ENCODE data around the gene SPIN1. TPM values are rescaled to one million over a fixed set of nuclear protein-coding genes. Genes with fewer than 3 reads are reported as not detected.

Gene SPIN1
- total RNA-seq, 1 experiment from 2014 or later: 46.2 TPM

GRCh38 chr9:88396836-88397577 lies 8.8 kb downstream of the SPIN1 start:
- Histone ChIP-seq H3K36me3 (ENCODE audit: low read depth, low read length) (no peaks in the 10 kb centered on the region), H3K9ac (ENCODE audit: low read length) (no peak overlapping the region), H4K20me1 (ENCODE audit: low read length) (peaks cover 5% of the 10 kb centered on the region; the same call in 1 of the 2 replicates), H3K9me2 (replicated peaks; ENCODE audit: low read length) (no peaks in the 10 kb centered on the region), H3K4me2 (ENCODE audit: low read length) (no peak overlapping the region), H2AFZ (ENCODE audit: low read length) (no peak overlapping the region), H3K9me3 (ENCODE audit: low read length) (no peaks in the 10 kb centered on the region), H3K27ac (ENCODE audit: low read length) (no peak overlapping the region), H3K79me2 (ENCODE audit: low read length) (peaks cover 100% of the 10 kb centered on the region), H3K27me3 (ENCODE audit: low read length) (no peaks in the 10 kb centered on the region), H3K4me1 (ENCODE audit: insufficient read depth, low read length) (peaks cover 18% of the 10 kb centered on the region), H3F3A (ENCODE audit: low read length, unreplicated experiment) (no peaks in the 10 kb centered on the region), H3K4me3 (ENCODE audit: low read length) (no peak overlapping the region)
- intact Hi-C loops (cut with micrococcal nuclease): no loop called here
- ATAC-seq (peak; percentile 18; the same call in 1 of the 2 replicates), DNase-seq (no peak)
- no TSS peak for BruUV-seq (replicated peaks)
- TF ChIP-seq EZH2phosphoT487 (IDR thresholded peaks at IDR 0.05; ENCODE audit: borderline replicate concordance, low read length) (no peak), EZH2 (IDR thresholded peaks at IDR 0.05; ENCODE audit: low read length, unreplicated experiment) (no peak)
- TF ChIP-seq, protein P1, sequence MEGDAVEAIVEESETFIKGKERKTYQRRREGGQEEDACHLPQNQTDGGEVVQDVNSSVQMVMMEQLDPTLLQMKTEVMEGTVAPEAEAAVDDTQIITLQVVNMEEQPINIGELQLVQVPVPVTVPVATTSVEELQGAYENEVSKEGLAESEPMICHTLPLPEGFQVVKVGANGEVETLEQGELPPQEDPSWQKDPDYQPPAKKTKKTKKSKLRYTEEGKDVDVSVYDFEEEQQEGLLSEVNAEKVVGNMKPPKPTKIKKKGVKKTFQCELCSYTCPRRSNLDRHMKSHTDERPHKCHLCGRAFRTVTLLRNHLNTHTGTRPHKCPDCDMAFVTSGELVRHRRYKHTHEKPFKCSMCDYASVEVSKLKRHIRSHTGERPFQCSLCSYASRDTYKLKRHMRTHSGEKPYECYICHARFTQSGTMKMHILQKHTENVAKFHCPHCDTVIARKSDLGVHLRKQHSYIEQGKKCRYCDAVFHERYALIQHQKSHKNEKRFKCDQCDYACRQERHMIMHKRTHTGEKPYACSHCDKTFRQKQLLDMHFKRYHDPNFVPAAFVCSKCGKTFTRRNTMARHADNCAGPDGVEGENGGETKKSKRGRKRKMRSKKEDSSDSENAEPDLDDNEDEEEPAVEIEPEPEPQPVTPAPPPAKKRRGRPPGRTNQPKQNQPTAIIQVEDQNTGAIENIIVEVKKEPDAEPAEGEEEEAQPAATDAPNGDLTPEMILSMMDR (conservative IDR thresholded peaks at IDR 0.05; ENCODE audit: low read depth, low read length): no peak
- CTCF ChIA-PET: no interaction called here
- POLR2A ChIA-PET (ENCODE audit: unreplicated experiment): no interaction called here

DNA sequence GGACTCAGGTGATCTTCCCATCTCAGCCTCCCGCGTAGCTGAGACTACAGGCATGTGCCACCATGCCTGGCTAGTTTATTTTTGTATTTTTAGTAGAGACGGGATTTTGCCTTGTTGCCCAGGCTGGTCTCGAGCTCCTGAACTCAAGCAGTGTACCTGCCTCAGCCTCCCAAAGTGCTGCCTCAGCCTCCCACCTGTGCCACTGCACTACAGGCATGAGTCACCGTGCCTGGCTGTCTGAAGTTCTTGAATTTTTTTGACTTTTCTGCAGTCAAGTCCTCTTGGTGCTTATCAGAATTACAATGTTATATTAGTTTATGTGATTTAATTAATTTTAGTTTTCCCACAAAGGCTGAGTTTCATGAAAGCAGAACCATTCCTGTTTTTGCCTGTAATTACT lies 9.8 kb downstream of the SPIN1 start:
- no peaks in the 10 kb centered on the region for H3K27me3 ChIP-seq (ENCODE audit: low read length)
- peaks cover 18% of the 10 kb centered on the region for H3K4me1 ChIP-seq (ENCODE audit: insufficient read depth, low read length)
- BruUV-seq (replicated peaks): no TSS peak
- ChIA-PET CTCF (no interaction called here), POLR2A (ENCODE audit: unreplicated experiment) (interaction anchor here (0.6 kb wide), 1 partner anchor 44 kb away, joined by 14 read pairs; no protein-coding TSS in a partner anchor)
- no peak overlapping the region for H2AFZ ChIP-seq (ENCODE audit: low read length)
- intact Hi-C loops (cut with micrococcal nuclease): no loop called here
- DNase-seq (no peak), ATAC-seq (no peak)
- TF ChIP-seq, protein P1 (conservative IDR thresholded peaks at IDR 0.05; ENCODE audit: low read depth, low read length): no peak
- TF ChIP-seq EZH2phosphoT487 (IDR thresholded peaks at IDR 0.05; ENCODE audit: borderline replicate concordance, low read length): no peak
- TF ChIP-seq EZH2 (IDR thresholded peaks at IDR 0.05; ENCODE audit: low read length, unreplicated experiment): no peak
- peaks cover 100% of the 10 kb centered on the region for H3K79me2 ChIP-seq (ENCODE audit: low read length)
- no peak overlapping the region for H3K27ac ChIP-seq (ENCODE audit: low read length)
- no peaks in the 10 kb centered on the region for H3K9me3 ChIP-seq (ENCODE audit: low read length)
- H3K9ac ChIP-seq (ENCODE audit: low read length): no peak overlapping the region
- no peak overlapping the region for H3K4me2 ChIP-seq (ENCODE audit: low read length)
- H4K20me1 ChIP-seq (ENCODE audit: low read length): peaks cover 11% of the 10 kb centered on the region
- no peaks in the 10 kb centered on the region for H3F3A ChIP-seq (ENCODE audit: low read length, unreplicated experiment)
- H3K4me3 ChIP-seq (ENCODE audit: low read length): no peak overlapping the region
- H3K36me3 ChIP-seq (ENCODE audit: low read depth, low read length): no peaks in the 10 kb centered on the region
- H3K9me2 ChIP-seq (replicated peaks; ENCODE audit: low read length): no peaks in the 10 kb centered on the region

- Histone ChIP-seq H3K27ac (ENCODE audit: low read length) (peak overlapping the region; percentile 40), H3K4me1 (ENCODE audit: insufficient read depth, low read length) (peaks cover 18% of the 10 kb centered on the region), H3K79me2 (ENCODE audit: low read length) (peaks cover 100% of the 10 kb centered on the region), H3K9me2 (replicated peaks; ENCODE audit: low read length) (no peaks in the 10 kb centered on the region), H3K27me3 (ENCODE audit: low read length) (no peaks in the 10 kb centered on the region), H3K36me3 (ENCODE audit: low read depth, low read length) (no peaks in the 10 kb centered on the region), H3F3A (ENCODE audit: low read length, unreplicated experiment) (no peaks in the 10 kb centered on the region), H2AFZ (ENCODE audit: low read length) (no peak overlapping the region), H3K9me3 (ENCODE audit: low read length) (no peaks in the 10 kb centered on the region), H3K9ac (ENCODE audit: low read length) (no peak overlapping the region), H3K4me3 (ENCODE audit: low read length) (no peak overlapping the region), H3K4me2 (ENCODE audit: low read length) (peak overlapping the region; percentile 26), H4K20me1 (ENCODE audit: low read length) (peaks cover 15% of the 10 kb centered on the region)
- peak; percentile 67 for DNase-seq
- CTCF ChIA-PET: no interaction called here
- POLR2A ChIA-PET (ENCODE audit: unreplicated experiment): interaction anchor here (0.5 kb wide), 1 partner anchor 181 kb away, joined by 3 read pairs; no protein-coding TSS in a partner anchor
- TF ChIP-seq EZH2phosphoT487 (IDR thresholded peaks at IDR 0.05; ENCODE audit: borderline replicate concordance, low read length): no peak
- TF ChIP-seq, protein P1 (conservative IDR thresholded peaks at IDR 0.05; ENCODE audit: low read depth, low read length): no peak
- TF ChIP-seq EZH2 (IDR thresholded peaks at IDR 0.05; ENCODE audit: low read length, unreplicated experiment): no peak
- no TSS peak for BruUV-seq (replicated peaks)
- ATAC-seq: peak; percentile 74
- intact Hi-C loops (cut with micrococcal nuclease): no loop called here
These were observed 11.7 kb downstream of the SPIN1 start for GRCh38 chr9:88399966-88400365.
